Subcutaneous adipose tissue (tissue), 4 donors: ENCODE data around the gene WWTR1. TPM values are rescaled to one million over a fixed set of nuclear protein-coding genes. Genes with fewer than 3 reads are reported as not detected.

Source experiments
- CTCF ChIP-seq: fragments of 450-650 bp; IDR thresholded peaks from one replicate; pipeline ENCODE4 v1.5.1; 2016; ENCODE audit warnings: low read depth, mild to moderate bottlenecking, control low read depth, antibody characterized with exemption, moderate library complexity
- total RNA-seq, 4 donors: library from RNA; depleted of rRNA; stranded (reverse); fragments of >200 nt; gene quantifications; one replicate each; pipeline ENCODE4 v1.1.0, GENCODE V29; 2016

WWTR1 gene
- total RNA-seq, 4 donors from 2014 or later, result 47.9 to 89.3 (median 62.4) TPM

GRCh38 chr3:149571381-149571780 is 86.4 kb downstream of the WWTR1 start:
- TF ChIP-seq CTCF, result no peak

DNA sequence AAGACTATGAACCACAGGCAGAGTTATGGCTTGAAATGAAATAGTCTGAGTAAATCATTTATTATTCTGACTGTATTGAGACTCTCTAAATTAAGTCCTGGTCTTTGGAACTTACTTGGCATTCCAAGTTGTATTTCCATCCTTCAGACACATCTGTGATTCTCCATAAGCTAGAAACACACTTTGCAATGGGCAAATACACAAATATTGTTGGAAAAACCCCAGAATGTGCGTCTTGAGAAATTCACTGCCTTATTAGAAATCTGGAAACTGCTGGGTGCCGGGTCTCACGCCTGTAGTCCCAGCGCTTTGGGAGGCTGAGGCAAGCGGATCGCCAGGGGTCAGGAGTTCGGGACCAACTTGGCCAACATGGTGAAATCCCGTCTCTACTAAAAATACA is 87.8 kb downstream of the WWTR1 start:
- no peak for TF ChIP-seq CTCF

DNA sequence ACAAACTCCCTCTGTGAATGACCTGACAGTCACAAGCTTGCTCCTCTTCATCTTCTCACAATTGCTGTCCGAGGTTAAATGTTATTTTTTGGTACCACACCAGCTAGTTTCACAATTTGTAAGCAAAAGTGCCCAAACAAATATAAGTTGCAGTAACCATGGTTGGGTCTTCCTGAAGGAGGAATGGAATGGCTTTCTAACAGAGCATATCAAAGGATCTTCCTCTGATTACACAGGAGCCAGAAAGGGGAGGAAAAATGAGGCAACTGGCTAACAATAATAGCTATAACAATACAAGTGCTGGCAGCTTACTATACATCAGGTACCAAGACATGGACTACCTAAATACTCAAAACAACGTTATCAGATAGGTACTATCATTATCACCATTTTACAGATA is 90.4 kb downstream of the WWTR1 start:
- TF ChIP-seq CTCF, result no peak

GRCh38 chr3:149566292-149566975 is 91.4 kb downstream of the WWTR1 start:
- TF ChIP-seq CTCF, result no peak

DNA sequence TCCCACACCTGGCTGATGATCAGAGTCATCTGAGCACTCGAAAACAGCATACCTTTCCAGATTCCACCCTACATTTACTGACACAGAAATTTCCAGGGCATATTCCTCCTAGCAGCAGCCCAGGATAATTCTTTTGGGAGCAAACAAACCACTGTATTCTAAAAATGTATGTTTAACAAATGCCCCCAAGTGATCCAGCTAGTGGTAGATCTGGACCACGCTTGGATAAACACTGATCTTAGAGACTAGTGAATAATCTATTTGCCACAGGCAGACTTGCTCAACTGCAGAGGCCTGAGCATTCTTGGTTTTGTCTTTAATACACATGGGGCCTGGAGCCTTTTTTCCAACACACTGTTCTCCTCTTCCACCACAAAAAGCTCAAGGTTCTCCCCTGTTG is 93.7 kb downstream of the WWTR1 start:
- TF ChIP-seq CTCF, result no peak

- no peak for TF ChIP-seq CTCF
Measured at GRCh38 chr3:149563114-149563513, 94.7 kb downstream of the WWTR1 start.

DNA sequence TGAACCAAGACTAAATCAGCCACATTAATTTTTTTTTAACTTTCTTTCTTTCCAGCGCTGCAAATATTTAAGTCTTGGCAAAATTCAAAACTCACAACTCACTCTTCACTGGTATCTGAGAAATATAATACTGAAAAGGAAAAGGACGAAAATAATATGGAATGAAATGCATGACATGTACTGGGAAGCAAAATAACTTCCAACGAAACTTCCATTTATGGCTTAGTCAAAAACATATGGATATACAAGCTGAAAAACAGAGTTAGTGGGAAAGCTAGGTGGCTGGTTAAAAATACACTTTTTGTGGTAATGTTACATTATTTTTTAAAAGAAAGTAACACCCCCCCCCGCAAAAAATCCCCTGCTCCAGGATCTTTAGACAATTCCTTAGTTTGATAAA is 97.2 kb downstream of the WWTR1 start:
- no peak for TF ChIP-seq CTCF
